GM12878 (cell line): ENCODE data around the gene CACNA1D.

Source experiments
- CBX3 ChIP-seq: fragments of 200-600 bp; sonication (generic); IDR thresholded peaks from 2 replicates; pipeline ENCODE4 v1.6.1; 2016; ENCODE audit warnings: low read depth, borderline replicate concordance
- CHD1 ChIP-seq: IDR thresholded peaks from 2 replicates; pipeline ENCODE4 v1.6.1; 2012; ENCODE audit warnings: low read depth, low read length, improper control_type of control experiment
- HDAC6 ChIP-seq: fragments of 200-600 bp; sonication (generic); IDR thresholded peaks from one replicate; pipeline ENCODE4 v1.8.0; 2017; ENCODE audit warnings: antibody characterized with exemption; ENCODE audit not compliant: unreplicated experiment
- MYC ChIP-seq: IDR thresholded peaks from 2 replicates; pipeline ENCODE4 v1.6.1; 2011; ENCODE audit warnings: mild to moderate bottlenecking, low read length, moderate library complexity, inconsistent platforms; ENCODE audit not compliant: insufficient read depth, insufficient replicate concordance, insufficient read length, severe bottlenecking
- NFYB ChIP-seq: IDR thresholded peaks from 2 replicates; pipeline ENCODE4 v1.6.1; 2011; ENCODE audit warnings: low read depth, mild to moderate bottlenecking, low read length, improper control_type of control experiment, moderate library complexity; ENCODE audit not compliant: insufficient read depth
- NR2C2 ChIP-seq: IDR thresholded peaks from 2 replicates; pipeline ENCODE4 v1.6.1; 2011; ENCODE audit warnings: borderline replicate concordance, low read depth; ENCODE audit not compliant: control insufficient read depth, insufficient read length
- POLR2A ChIP-seq: IDR thresholded peaks from 2 replicates; pipeline ENCODE4 v1.6.1; 2011; ENCODE audit warnings: low read depth, mild to moderate bottlenecking, low read length
- POLR2AphosphoS5 ChIP-seq: IDR thresholded peaks from 2 replicates; pipeline ENCODE4 v1.6.1; 2011; ENCODE audit warnings: mild to moderate bottlenecking, low read length, inconsistent platforms
- ZBED1 ChIP-seq: IDR thresholded peaks from 2 replicates; pipeline ENCODE4 v1.6.1; 2016; ENCODE audit warnings: borderline replicate concordance
- TF ChIP-seq, protein P1 (sequence below), 3 experiments: IDR thresholded peaks in 2 of 3; conservative IDR thresholded peaks in 1 of 3; 2 replicates each; pipeline ENCODE4 v1.5.1; 2011; ENCODE audit warnings: low read depth in 3 of 3, low read length in 3 of 3, mild to moderate bottlenecking in 3 of 3, control low read depth in 2 of 3, moderate library complexity in 2 of 3, inconsistent platforms in 1 of 3, mixed read lengths in 1 of 3; ENCODE audit not compliant: control insufficient read depth in 2 of 3, insufficient read depth in 1 of 3; ENCODE audit errors: extremely low read depth in 1 of 3
- TF ChIP-seq, protein P2 (sequence below): IDR thresholded peaks from 2 replicates; pipeline ENCODE4 v1.6.1; 2011; ENCODE audit warnings: low read depth, mild to moderate bottlenecking, low read length, moderate library complexity, borderline replicate concordance; ENCODE audit errors: extremely low read depth

DNA sequence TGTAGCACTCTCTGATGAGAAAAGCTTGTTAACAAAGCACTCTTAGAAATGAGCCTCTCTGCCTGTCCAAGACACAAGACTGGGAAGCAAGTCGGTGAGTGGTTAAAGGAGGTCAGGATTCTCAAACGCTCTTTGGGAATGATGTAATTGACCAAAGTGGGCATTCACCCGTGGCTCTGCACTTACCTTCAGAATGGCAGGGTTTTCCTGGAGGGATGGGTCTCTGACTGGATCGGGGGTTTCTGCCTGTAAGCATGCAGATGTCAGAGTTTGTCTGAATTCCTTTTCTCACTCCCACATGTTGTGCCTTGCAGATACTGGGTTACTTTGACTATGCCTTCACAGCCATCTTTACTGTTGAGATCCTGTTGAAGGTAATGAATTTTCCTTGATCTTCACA, 245.6 kb downstream of the CACNA1D start:
- no peak for TF ChIP-seq NR2C2
- TF ChIP-seq, protein P1, sequence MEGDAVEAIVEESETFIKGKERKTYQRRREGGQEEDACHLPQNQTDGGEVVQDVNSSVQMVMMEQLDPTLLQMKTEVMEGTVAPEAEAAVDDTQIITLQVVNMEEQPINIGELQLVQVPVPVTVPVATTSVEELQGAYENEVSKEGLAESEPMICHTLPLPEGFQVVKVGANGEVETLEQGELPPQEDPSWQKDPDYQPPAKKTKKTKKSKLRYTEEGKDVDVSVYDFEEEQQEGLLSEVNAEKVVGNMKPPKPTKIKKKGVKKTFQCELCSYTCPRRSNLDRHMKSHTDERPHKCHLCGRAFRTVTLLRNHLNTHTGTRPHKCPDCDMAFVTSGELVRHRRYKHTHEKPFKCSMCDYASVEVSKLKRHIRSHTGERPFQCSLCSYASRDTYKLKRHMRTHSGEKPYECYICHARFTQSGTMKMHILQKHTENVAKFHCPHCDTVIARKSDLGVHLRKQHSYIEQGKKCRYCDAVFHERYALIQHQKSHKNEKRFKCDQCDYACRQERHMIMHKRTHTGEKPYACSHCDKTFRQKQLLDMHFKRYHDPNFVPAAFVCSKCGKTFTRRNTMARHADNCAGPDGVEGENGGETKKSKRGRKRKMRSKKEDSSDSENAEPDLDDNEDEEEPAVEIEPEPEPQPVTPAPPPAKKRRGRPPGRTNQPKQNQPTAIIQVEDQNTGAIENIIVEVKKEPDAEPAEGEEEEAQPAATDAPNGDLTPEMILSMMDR (IDR thresholded peaks at IDR 0.05 in 2 of 3, conservative IDR thresholded peaks at IDR 0.05 in 1 of 3; ENCODE audit: control insufficient read depth in 2 of 3, extremely low read depth in 1 of 3, insufficient read depth in 1 of 3, low read depth in 3 of 3, low read length in 3 of 3) = no peak
- TF ChIP-seq CBX3 = no peak
- no peak for TF ChIP-seq HDAC6
- no peak for TF ChIP-seq POLR2AphosphoS5
- no peak for TF ChIP-seq POLR2A
- no peak for TF ChIP-seq ZBED1
- no peak for TF ChIP-seq MYC
- TF ChIP-seq CHD1 = no peak
- TF ChIP-seq, protein P2, sequence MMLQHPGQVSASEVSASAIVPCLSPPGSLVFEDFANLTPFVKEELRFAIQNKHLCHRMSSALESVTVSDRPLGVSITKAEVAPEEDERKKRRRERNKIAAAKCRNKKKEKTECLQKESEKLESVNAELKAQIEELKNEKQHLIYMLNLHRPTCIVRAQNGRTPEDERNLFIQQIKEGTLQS = no peak
- TF ChIP-seq NFYB = no peak
